GM21367 (cell line): ENCODE results near the gene PAAF1.

Experiments
- ATAC-seq: cut with Tn5 transposase; IDR thresholded peaks from one replicate; pipeline ENCODE4 v1.9.1; 2021; ENCODE audit not compliant: unreplicated experiment

The PAAF1 gene, protein sequence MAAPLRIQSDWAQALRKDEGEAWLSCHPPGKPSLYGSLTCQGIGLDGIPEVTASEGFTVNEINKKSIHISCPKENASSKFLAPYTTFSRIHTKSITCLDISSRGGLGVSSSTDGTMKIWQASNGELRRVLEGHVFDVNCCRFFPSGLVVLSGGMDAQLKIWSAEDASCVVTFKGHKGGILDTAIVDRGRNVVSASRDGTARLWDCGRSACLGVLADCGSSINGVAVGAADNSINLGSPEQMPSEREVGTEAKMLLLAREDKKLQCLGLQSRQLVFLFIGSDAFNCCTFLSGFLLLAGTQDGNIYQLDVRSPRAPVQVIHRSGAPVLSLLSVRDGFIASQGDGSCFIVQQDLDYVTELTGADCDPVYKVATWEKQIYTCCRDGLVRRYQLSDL

DNA sequence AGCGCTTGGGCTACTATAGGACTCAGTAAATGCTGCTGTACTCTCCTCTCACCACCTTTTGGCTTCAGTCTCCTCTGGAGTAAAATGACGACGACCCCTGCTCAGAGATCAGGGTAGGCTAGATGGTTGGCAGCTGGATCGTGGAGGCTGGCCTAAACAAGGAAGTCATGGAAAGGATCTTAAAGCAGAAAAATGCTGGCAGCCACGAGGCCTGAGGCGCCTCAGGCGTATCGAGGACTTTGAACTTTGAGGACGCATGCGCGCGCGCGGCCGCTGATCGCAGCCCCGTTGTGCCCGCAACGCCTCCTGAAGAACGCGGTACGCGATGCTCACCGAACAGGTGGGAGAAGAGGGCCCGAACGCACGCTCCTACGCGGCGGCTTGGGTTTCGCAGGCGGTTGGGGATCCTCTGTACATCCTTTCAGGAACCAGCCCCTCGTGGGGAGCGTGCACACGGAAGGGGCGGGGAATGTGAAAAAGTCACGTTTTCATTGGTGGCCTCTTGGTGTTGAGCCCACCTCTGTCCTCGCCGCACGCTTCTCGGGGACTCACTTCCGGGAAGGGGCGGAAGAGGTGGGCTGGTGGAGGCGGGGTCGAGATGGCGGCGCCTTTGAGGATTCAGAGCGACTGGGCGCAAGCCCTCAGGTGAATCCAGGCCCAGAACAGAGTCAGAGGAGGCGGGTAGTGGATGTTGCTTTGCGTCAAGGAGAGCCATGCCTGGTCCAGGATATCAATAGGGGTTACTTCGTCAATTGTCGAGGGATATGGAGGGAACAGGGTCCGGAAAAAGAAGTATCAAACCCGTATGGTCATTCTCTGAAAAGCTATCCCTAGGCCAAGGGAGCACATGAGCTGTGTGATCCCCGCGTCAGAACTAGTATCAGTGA, at the start of gene PAAF1, which contains the start of gene COA4:
PAAF1 (plus strand) TSS at position 576 of the 887 bp plus-strand sequence; CDS start at position 599, 23 bp downstream.
COA4 (minus strand) TSS at position 423 of the 887 bp plus-strand sequence. CDS start 3,468 bp downstream, outside the sequence.
- ATAC-seq = peak; percentile 88

DNA sequence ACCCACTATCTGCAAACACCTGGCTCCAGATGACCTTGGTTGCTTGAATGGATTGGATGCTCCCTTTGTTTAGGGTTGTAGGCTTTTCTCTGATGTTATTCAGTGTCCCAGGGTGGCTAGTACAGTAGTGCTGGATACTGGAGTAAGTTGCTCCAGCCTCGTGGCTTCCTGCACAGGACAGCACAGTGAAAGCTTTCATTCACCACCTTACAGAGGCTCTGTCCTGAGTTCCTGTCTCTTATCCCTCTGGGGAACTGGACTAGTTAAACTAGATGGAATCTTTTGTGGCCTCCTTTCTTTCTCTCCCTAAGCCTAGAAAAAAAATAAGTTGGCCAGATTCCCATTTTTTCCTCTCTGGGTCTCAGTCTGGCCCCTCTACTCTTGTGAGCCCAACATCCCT, 46.5 kb upstream of the PAAF1 start:
- ATAC-seq = no peak

DNA sequence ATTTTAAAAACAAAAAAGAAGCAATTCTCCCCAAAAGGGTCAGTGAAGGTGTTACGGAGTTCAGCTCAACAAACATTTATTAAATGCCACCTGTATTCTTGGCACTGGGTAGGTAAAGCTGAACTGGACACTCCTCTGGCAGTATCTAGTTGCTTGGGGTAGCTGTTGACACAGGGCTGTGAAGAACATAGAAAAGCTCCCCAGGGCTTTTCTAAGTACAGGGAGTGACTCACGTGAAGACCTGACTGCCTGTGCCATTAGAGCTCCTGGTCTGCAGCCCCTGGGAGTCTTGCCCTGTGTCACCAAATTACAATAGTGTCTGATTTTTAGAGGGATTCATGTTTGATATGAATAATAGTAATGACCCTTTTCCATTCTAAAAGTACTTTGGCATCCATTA, 43.7 kb upstream of the PAAF1 start:
- no peak for ATAC-seq

DNA sequence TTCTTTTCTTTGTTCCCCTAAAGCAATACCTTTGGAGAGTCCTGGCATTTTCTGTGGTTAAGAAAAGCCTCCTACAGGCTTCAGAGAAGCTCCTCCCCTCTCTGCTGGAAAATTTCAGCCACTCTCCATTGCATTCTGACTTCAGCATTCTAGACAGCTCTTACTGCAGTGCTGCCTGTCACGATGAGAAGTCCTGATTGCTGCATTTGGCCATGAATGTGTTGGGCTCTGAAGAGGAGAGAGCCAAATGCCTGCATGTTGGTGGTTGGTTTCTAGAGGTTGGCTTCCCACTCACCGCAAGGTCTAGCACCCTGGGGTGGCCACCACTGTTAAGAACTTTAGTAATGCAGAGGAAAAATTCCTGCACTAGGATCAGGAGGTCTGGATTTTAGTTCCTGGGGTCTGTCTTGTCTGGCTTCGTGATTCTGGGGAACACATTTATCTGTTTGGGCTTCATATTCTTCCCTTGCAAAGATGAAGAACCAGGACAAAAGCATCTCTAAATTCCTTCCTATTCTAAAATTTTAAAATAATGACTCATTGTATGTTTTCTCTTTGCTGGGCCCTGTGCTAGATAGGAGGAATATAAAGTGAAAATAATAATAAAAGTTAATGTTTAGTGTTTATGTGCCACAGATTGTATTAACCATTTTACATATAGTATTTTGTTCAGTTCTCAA, 38.2 kb upstream of the PAAF1 start:
- ATAC-seq = no peak

DNA sequence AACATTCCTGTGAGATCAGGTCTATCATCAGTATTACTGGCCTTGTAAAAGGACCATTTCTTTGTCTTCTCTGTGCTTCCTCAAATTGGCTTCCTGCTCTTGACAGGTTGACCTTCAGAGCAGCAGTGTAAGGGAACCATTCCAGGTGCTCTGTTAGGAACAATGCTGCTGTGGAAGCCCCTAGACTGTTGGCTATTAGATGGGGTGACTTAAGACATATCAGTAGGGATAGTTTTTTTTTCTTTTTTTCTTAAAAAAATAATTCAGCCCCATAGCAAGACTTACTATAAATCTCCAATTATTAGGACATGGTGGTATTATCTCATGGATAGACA, 37.7 kb upstream of the PAAF1 start:
- no peak for ATAC-seq

DNA sequence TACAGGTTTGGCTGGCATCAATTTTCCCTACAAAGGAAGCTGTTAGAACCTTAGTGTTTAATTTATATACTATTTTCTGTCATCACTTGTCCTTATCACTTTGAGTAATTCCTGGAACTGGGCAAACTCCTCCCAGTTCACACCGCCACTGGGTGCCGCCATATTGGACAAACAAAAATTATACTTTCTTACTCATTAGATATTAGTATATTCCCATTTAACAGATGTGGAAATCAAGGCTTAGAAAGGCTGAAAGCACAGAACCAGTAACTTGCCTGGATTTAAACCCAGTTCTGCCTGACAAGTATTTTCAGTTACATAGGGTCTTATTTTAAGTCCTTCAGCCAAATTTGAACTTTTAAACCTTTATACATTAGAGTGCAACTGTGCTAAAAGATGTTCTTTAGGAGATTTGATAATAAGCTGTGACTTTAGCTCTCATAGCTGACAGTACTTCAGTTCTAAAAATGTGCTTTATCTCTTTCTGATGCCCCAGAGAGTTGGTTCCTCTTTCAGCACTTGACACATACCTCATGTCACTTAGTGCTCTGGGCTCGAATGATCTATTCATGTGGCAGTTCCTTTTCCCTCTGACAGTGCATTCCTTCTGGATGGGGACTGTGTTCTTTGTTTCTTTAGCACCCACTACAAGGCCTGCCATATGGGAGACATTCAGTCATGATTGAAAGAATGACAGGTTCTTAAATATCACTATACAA, 25.6 kb upstream of the PAAF1 start:
- ATAC-seq = no peak

DNA sequence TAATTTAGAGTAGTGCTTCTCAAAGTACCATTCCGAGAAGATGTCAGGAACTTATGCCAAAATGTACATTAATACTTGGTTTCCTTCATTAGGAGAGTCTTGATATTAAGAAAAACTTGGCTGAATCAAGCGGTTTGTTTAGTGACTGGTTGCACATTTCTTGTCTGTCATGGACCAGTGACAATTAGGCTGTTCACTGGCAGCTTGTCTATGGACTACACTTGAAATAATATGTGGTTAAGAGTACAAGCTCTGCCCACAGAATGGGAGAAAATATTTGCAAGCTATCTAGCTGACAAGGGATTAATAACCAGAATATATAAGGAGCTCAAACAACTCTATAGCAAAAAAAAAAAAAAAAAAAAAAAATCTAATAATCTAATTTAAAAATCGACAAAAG, 24.8 kb upstream of the PAAF1 start:
- ATAC-seq = no peak

DNA sequence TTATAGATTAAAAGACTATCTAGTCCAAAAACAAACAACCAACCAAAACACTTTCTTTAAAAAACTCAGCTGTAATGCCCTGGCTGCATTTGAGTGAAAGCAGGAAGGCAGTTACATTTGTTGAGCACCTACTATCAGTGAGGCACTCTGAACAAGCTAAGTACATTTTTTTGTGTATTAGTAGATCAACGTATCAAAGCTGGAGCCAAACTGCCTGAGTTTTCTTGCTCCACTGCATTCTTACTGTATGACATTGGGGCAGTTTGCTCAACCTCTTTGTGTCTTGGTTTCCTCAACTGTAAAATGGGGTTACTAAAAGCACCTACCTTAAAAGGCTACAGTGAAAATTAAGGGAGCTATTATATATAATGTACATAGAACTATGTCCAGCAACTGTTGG, 22.1 kb upstream of the PAAF1 start:
- no peak for ATAC-seq

DNA sequence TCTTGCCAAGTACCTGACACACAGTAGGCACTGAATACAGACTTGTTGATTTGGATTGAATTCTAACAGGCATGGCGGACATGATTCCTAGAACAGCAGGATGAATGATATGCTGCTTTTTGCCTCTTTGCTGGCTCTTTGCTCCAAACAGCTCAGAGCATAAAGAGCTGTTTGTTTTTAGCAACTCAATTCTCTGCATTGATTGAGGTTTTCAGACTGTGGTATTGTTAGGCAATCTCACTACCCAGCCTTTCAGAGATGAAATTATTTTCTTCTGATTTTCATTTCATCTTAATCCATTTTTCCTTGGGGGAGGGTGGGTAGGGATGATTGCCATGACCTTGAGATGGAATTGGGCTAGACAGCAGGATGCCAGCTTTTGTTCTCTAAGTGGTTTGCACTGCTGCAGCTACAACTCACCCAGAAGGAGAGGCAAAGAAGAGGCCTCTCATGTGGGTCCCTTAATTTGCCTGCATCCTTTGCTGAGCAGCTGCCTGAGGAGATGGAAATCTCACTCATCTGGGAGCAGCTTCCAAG, 20.7 kb upstream of the PAAF1 start:
- no peak for ATAC-seq

DNA sequence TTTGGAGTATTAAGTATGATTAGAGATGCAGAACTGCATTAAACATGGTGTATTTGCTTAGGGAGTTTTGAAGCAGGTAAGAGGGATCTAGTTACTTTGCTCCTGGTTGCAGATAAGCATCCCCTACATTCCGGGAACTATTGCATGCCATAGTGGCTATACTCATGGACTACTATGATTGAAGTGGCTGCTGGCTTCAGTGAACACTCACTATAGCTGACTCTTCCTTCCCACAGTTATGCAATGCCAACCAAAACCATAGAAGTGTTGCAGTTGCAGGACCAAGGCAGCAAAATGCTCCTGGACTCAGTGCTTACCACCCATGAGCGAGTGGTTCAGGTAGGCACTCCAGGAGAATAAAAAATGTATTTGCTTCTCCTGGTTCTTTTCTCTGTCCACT, 17.1 kb upstream of the PAAF1 start:
- no peak for ATAC-seq

DNA sequence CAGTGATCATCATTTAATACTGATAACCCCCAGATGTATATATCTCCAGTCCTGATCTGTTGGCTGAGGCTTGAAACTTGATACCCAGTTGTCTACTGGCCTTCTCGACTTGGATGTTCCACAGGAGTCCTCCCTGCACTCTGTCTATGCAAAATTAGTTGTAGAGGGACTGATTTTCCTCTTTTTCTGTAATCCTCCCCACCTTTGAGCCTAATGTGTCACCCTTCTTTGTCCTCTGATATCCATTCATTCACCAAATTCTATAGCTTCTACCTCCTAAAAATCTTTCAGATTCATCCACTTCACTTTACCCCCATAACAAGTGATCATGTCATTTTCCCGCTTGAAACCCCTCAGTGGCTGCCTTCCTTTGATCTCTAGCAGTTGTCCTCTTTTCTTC, 16.6 kb upstream of the PAAF1 start:
- ATAC-seq = no peak

DNA sequence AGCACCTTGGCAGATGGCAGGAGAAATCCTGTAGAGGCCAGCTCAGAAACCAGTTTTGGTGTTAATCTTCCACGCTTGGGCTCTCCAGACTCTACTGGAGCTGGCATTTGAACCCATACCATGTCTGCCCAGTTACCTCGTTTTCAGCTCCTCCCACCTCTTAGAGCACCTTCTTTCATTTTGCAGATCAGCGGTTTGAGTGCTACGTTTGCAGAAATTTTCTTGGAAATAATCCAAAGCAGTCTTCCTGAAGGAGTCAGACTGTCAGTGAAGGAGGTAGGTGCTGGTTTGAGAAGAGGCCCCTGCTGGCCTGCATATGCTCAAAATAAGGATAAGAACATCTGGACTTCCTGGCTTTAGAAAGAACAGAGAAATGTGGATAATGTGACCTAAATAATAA, 13.8 kb upstream of the PAAF1 start:
- no peak for ATAC-seq

DNA sequence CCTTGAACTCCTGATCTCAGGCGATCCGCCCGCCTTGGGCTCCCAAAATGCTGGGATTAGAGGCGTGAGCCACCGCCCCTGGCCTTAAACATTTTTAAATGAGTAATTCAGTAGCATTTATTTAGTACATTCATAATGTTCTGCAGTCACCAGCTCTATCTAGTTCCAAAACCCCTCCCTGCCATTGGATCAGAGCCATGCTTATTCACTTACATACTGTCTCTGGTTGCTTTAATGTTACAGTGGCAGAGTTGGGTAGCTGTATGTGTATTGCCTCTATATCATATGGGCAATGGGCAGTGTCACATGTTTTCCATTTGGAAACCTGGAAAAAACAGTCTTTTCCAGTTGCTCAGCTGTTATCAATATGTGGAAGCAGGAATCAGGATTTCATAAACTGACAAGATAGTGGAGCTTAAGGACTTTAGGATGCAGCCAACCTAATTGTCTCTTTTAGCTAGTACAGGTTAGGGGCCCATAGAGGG, 10.7 kb upstream of the PAAF1 start:
- ATAC-seq = no peak

DNA sequence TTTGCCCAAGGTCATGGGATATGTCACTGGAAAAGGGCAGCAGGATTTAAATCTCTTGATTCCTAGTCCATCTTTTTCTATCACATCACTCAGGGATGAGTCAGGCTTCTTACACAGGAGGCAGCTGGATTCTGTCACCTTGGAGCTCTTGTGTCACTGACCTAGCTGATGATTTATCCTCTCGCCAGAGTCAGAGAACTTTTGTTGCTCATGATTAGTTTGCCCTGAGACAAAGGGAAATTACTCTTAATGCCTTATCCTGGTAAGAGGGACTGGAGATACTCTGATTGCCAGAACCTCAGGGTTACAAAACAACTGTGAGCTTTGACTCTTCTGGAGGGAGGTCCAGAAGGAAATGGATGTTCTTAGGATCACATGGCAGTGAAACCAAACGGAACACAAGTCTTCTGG, 10.2 kb upstream of the PAAF1 start:
- ATAC-seq = no peak

DNA sequence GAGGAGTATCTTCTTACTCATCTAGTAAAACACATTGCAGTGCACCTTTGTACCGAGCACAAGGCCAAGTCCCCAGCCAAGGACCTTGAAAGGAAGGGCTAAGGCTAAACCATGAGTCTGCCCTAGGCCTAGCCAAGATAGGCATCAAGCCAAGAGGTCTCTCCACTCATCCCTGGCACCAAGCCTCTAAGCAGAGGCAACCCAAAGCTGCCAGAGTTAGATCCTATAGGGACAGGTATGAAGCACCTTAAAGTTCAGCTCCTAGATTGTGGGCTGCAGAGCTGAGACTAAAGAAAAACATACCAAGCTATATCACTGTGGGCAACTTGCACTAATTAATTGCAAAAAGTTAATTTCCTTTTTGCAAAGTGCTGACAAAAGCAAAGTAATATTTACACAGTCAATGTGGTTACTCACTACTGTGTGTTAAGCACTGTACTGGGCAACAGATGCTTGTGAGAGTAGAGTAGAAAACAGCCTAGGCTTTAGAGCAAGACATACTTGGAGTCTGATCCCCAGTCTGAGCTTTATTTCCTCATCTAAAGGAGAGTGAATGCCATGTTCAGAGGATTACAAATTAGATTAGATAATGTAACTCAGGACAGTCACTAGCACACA, 7.4 kb upstream of the PAAF1 start:
- no peak for ATAC-seq

DNA sequence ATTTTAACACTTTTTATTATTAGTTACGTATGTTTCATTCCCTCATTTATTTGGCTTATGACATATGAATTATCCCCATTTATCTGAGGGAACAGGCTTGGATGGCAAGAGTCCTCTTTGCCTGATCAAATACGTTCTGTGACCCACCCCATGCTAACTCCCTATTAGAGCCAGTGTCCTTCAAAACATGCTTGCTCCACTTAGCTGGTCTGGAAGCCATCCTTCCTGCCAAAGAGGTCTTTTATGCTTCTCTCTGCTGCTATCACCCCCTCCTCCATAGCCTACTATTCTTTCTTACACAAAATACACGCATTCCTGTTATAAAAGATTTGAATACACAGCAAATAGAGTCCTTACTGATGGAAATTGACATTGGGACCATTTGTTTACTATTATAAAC, 6.5 kb upstream of the PAAF1 start:
- no peak for ATAC-seq

DNA sequence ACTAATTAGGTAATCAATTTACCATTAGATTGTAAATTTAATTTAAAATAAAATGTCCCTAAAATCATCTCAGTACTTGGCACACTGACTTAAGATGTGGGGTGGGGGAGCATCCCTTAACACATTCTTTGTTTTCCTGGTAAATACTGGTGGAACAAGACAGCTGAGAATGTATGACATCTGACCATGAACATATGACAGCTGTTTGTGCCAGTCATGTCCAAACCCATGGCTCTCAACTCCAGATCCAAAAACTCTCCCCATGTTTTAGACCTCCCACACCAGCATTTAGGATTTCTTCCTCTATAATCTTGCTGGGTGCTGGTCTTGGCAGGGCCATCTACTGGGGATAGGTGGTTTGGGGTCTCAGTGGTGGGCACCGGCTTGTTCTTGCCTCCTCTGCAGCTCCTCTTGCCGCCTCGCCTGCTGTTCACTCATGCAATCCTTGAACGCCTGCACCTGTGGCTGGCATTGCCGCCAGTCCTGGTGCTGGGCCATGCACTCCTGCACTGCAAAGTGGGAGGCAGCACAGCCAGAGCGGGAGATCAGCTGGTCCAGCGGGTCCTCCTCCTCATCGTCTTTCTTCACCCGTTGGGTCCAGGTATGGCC, 3.9 kb upstream of the PAAF1 start:
- no peak for ATAC-seq

DNA sequence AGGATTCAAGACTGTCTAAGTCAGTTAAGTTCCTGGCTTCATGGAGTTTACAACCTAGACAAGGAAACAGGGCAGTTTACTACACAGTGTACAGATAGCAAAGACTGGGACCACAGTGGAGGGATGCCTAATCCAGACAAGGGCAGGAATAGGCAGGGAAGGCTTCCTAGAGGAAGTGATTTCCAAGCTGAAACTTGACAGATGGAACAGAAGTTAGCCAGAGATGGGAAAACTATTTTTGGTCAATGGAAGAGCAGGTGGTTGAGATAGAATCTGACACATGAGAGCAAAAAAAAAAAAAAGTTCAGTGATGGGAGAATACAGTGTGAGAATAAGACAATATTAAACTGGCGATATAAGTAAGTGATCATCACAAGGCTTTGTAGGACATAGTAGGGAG, 1.4 kb upstream of the PAAF1 start:
- ATAC-seq = no peak

DNA sequence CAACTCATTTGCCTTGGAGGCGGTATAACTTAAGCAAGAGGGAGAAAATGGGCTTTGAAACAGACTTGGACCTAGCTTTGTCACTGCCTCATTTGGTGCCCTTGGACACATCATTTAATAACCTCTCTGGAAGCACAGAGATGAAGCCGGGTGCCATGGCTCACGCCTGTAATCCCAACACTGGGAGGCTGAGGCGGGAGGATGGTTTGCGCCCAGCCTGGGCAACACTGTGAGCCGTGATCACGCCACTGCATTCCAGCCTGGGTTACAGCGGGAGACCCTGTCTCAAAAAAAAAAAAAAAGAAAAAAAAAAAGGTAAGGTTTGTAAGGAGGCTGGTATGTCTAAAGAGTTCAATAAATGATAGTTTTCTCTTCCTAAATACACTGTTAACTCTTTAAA, 959 bp upstream of the PAAF1 start:
- ATAC-seq = no peak

DNA sequence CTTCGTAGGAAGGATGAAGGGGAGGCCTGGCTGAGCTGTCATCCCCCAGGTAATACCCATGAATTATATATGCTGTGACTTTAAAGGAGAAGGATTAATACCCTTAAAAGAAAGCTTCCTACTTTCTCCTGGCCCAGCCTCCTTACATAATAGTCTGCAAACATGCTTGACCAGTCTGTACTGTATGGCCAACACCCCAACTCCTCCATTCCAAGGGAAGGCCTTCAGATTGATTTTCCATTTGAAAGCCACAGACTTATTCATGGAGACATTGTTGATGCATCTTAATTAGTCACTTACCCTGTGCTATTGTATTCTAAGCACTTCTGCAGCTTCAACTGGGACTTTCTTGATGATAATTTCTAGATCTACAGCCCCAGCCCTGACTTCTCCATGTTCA, 2.0 kb downstream of the PAAF1 start:
- no peak for ATAC-seq
